Regular cardiac myocyte (primary cell): ENCODE data around the gene PDE8A. TPM values are rescaled to one million over a fixed set of nuclear protein-coding genes. Genes with fewer than 3 reads are reported as not detected.

Experiments used
- total RNA-seq: library from RNA; depleted of rRNA; stranded (reverse); fragments of >200 nt; gene quantifications from 2 replicates; pipeline ENCODE4 v1.2.3, GENCODE V29; 2014

Gene PDE8A, protein sequence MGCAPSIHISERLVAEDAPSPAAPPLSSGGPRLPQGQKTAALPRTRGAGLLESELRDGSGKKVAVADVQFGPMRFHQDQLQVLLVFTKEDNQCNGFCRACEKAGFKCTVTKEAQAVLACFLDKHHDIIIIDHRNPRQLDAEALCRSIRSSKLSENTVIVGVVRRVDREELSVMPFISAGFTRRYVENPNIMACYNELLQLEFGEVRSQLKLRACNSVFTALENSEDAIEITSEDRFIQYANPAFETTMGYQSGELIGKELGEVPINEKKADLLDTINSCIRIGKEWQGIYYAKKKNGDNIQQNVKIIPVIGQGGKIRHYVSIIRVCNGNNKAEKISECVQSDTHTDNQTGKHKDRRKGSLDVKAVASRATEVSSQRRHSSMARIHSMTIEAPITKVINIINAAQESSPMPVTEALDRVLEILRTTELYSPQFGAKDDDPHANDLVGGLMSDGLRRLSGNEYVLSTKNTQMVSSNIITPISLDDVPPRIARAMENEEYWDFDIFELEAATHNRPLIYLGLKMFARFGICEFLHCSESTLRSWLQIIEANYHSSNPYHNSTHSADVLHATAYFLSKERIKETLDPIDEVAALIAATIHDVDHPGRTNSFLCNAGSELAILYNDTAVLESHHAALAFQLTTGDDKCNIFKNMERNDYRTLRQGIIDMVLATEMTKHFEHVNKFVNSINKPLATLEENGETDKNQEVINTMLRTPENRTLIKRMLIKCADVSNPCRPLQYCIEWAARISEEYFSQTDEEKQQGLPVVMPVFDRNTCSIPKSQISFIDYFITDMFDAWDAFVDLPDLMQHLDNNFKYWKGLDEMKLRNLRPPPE
- total RNA-seq: 50.8 and 57.8 TPM in 2 replicates

DNA sequence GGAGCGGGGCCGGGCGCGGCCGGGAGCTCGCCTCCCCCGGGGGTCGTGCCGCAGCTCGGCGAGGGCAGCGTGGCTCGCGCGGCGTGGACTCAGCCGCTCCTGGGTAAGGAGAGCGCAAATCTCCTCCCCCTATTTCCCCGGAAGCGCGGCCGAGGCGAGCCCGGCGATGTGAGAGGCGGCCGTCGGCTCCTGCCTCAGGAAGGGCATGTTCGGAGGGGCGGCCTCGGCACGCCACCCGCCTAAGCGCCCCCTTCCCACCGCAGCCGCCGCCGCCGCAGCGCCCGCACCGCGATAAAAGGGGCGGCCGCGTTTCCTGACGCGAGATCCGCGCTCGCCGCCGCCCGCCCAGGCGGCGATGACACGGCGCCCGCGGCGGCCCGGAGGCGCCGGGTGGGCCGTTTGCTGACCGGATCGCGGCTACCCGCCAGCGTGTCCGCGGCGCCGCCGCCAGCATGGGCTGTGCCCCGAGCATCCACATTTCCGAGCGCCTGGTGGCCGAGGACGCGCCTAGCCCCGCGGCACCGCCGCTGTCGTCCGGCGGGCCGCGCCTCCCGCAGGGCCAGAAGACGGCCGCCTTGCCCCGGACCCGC is at the start of gene PDE8A:
TSS of gene PDE8A (plus strand) at position 146 of the 590 bp plus-strand sequence. CDS start at position 453, 307 bp downstream.

Other genes with a start within 250 kb of the PDE8A start
- gene ZNF592, start 233.3 kb upstream of the PDE8A start, total RNA-seq: 3.6 and 3.7 TPM in 2 replicates
- 3.3 and 5.4 TPM in 2 replicates for gene ALPK3, start 164.5 kb upstream of the PDE8A start, total RNA-seq
- under 0.01 TPM in 1 of 2 replicates, not detected in the other for gene SLC28A1, start 97.2 kb upstream of the PDE8A start, total RNA-seq